HEK293T (cell line): ENCODE measurements around the gene BTBD10.

Experiments
- CTCF ChIA-PET: fragments of 350-600 bp; formaldehyde crosslinking; extraction: SDS; loops from one replicate; lab custom pipeline; 2021; ENCODE audit warnings: antibody characterized with exemption, inconsistent platforms; lab: Yijun Ruan, JAX
- POLR2A ChIA-PET: fragments of 350-600 bp; formaldehyde crosslinking; extraction: SDS; loops from one replicate; lab custom pipeline; 2020; ENCODE audit warnings: antibody characterized with exemption, inconsistent platforms; lab: Yijun Ruan, JAX
- DNase-seq: peaks from one replicate; pipeline ENCODE4 v3.0.0; 2012; ENCODE audit warnings: mixed read lengths; ENCODE audit errors: extremely low spot score
- ARNT ChIP-seq: fragments of 450-650 bp; IDR thresholded peaks from 2 replicates; pipeline ENCODE4 v1.6.1; 2017; ENCODE audit warnings: mild to moderate bottlenecking
- BHLHE40 ChIP-seq: fragments of 450-650 bp; IDR thresholded peaks from 2 replicates; pipeline ENCODE4 v1.6.1; 2016; ENCODE audit warnings: mild to moderate bottlenecking, moderate library complexity, borderline replicate concordance
- CTBP1 ChIP-seq: fragments of 450-650 bp; IDR thresholded peaks from 2 replicates; pipeline ENCODE4 v1.6.1; 2016; ENCODE audit warnings: borderline replicate concordance
- ELF4 ChIP-seq: fragments of 450-650 bp; IDR thresholded peaks from 2 replicates; pipeline ENCODE4 v1.6.1; 2017; ENCODE audit warnings: antibody characterized with exemption
- FOXA1 ChIP-seq: fragments of 450-650 bp; IDR thresholded peaks from 2 replicates; pipeline ENCODE4 v1.6.1; 2016; ENCODE audit warnings: mild to moderate bottlenecking
- FOXK2 ChIP-seq: fragments of 450-650 bp; IDR thresholded peaks from 2 replicates; pipeline ENCODE4 v1.6.1; 2016; ENCODE audit warnings: mild to moderate bottlenecking
- FOXM1 ChIP-seq: fragments of 450-650 bp; IDR thresholded peaks from 2 replicates; pipeline ENCODE4 v1.6.1; 2017; ENCODE audit warnings: mild to moderate bottlenecking, borderline replicate concordance
- HDGF ChIP-seq: fragments of 450-650 bp; IDR thresholded peaks from 2 replicates; pipeline ENCODE4 v1.6.1; 2017; ENCODE audit warnings: antibody characterized with exemption, borderline replicate concordance
- L3MBTL2 ChIP-seq: fragments of 450-650 bp; conservative IDR thresholded peaks from 2 replicates; pipeline ENCODE4 v1.6.1; 2016; ENCODE audit warnings: mild to moderate bottlenecking
- LEF1 ChIP-seq: fragments of 450-650 bp; IDR thresholded peaks from 2 replicates; pipeline ENCODE4 v1.6.1; 2017; ENCODE audit warnings: mild to moderate bottlenecking, borderline replicate concordance
- NFRKB ChIP-seq: fragments of 450-650 bp; IDR thresholded peaks from 2 replicates; pipeline ENCODE4 v1.6.1; 2016; ENCODE audit warnings: mild to moderate bottlenecking, moderate library complexity
- SP1 ChIP-seq: fragments of 450-650 bp; IDR thresholded peaks from 2 replicates; pipeline ENCODE4 v1.6.1; 2017
- SUZ12 ChIP-seq: fragments of 450-650 bp; IDR thresholded peaks from 2 replicates; pipeline ENCODE4 v1.6.1; 2016; ENCODE audit warnings: mild to moderate bottlenecking
- TARDBP ChIP-seq: fragments of 450-650 bp; IDR thresholded peaks from 2 replicates; pipeline ENCODE4 v1.6.1; 2016
- ZNF384 ChIP-seq: fragments of 450-650 bp; IDR thresholded peaks from 2 replicates; pipeline ENCODE4 v1.6.1; 2016
- TF ChIP-seq, protein P1 (sequence below): fragments of 450-650 bp; IDR thresholded peaks from 2 replicates; pipeline ENCODE4 v1.6.1; 2016

The BTBD10 gene

DNA sequence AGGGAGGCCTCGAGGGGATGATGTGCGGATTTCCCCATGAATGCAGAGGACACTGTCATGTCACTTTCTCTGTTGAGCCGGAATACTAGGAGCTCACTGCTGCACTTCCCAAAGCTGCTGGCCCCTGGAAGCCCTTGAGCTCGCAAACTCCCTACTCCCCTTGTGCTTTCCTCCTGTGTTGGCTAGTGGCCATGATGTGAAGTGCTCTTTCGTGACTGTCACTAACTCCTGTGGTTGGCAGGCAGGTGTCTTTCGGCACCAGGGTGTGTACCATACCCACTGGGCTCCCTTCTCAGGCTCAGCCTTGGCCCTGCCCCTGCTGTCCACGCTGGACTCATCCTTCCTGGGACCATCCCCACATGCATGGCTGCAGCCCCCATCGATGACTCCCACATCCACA lies 86.2 kb downstream of the BTBD10 start:
- TF ChIP-seq FOXA1: no peak
- TF ChIP-seq TARDBP: no peak
- TF ChIP-seq FOXK2: no peak
- no peak for TF ChIP-seq ELF4
- no peak for TF ChIP-seq LEF1
- no peak for TF ChIP-seq BHLHE40
- no peak for TF ChIP-seq CTBP1
- TF ChIP-seq NFRKB: no peak
- no peak for TF ChIP-seq ARNT
- TF ChIP-seq HDGF: no peak
- TF ChIP-seq, protein P1, sequence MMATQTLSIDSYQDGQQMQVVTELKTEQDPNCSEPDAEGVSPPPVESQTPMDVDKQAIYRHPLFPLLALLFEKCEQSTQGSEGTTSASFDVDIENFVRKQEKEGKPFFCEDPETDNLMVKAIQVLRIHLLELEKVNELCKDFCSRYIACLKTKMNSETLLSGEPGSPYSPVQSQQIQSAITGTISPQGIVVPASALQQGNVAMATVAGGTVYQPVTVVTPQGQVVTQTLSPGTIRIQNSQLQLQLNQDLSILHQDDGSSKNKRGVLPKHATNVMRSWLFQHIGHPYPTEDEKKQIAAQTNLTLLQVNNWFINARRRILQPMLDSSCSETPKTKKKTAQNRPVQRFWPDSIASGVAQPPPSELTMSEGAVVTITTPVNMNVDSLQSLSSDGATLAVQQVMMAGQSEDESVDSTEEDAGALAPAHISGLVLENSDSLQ: no peak
- TF ChIP-seq SP1: no peak
- TF ChIP-seq SUZ12: no peak
- no peak for TF ChIP-seq L3MBTL2
- TF ChIP-seq FOXM1: no peak
- TF ChIP-seq ZNF384: no peak
- no peak for DNase-seq
- ChIA-PET POLR2A (no interaction called here), CTCF (no interaction called here)

DNA sequence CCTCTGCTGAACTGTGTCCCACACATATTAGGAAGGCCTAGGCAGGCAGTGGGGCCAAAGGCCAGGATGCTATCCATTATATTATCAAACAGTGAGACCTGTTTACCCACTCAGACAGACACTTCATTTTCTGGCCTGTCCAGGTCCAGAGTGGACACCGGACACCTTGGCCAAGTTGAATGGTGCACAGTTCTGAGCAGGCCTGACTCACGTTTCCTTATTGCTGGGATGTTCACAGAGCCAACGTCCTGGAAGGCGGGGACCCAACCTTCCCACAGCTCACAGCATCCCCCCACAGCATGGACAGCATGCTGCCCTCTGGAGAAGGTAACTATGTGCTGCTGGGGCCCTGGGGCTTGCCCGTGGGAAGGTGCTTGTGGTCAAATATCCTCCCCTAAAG lies 86.6 kb downstream of the BTBD10 start:
- no peak for DNase-seq
- CTCF ChIA-PET: interaction anchor here (1.4 kb wide), 1 partner anchor 9 kb away, joined by 3 read pairs; no protein-coding TSS in a partner anchor
- TF ChIP-seq LEF1 (no peak), NFRKB (no peak), SP1 (no peak), ZNF384 (no peak), HDGF (no peak), BHLHE40 (no peak), SUZ12 (no peak), CTBP1 (no peak), FOXM1 (no peak), TARDBP (no peak), FOXK2 (no peak), FOXA1 (no peak), ARNT (no peak), L3MBTL2 (no peak)
- TF ChIP-seq, protein P1: no peak
- POLR2A ChIA-PET: no interaction called here

DNA sequence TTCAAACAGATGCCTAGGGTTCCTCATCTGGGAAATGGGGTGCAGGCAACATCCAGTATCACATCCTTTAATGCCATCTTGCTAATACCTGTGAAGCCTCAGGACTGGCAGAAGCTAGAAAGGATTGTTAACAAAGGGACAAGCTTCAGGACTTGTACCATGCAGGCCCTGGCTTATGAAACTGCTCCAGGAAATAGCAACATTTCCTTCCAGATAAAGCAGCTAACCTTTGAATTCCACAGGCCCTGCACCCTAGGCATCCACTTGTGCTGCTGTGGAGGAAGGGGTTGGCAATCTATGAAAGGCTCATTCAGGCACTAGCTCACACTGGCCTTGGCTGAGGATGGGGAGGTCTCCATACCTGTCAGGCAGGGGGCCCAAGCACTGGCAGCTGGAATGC lies 87.2 kb downstream of the BTBD10 start:
- CTCF ChIA-PET: interaction anchor here (1.4 kb wide), 1 partner anchor 10 kb away, joined by 3 read pairs; no protein-coding TSS in a partner anchor
- no peak for DNase-seq
- POLR2A ChIA-PET: no interaction called here
- TF ChIP-seq FOXK2 (no peak), ARNT (no peak), BHLHE40 (no peak), CTBP1 (no peak), L3MBTL2 (no peak), LEF1 (no peak), SP1 (no peak), SUZ12 (no peak), TARDBP (no peak), ZNF384 (no peak), HDGF (no peak), NFRKB (no peak), FOXM1 (no peak), ELF4 (no peak), FOXA1 (no peak)
- TF ChIP-seq, protein P1: no peak

DNA sequence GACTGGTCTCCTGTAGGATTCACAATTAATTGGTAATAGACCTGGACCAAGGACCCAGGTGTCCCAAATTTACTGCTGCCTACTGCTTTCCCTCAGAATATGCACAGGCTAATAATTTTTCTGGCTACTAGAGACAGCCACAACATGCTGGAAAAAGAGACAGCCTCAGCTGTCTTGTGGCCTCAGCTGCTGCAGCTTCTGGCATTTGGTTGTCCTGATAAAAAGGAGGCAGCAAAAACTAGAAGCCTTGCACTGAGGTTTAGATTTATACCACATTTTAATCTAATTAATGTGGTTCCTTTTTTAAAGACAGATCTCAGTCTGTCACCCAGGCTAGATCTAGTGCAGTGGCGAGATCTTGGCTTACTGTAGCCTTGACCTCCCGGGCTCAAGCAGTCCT lies 89.8 kb downstream of the BTBD10 start:
- ChIA-PET CTCF (no interaction called here), POLR2A (interaction anchor here (0.9 kb wide), 1 partner anchor 90 kb away, joined by 3 read pairs; the partner anchor contains the start of gene BTBD10)
- TF ChIP-seq, protein P1: no peak
- TF ChIP-seq BHLHE40: no peak
- TF ChIP-seq L3MBTL2: no peak
- TF ChIP-seq FOXM1: no peak
- TF ChIP-seq SP1: no peak
- TF ChIP-seq TARDBP: no peak
- no peak for TF ChIP-seq ARNT
- no peak for TF ChIP-seq FOXK2
- no peak for TF ChIP-seq HDGF
- no peak for TF ChIP-seq SUZ12
- no peak for TF ChIP-seq ELF4
- TF ChIP-seq NFRKB: no peak
- TF ChIP-seq LEF1: no peak
- TF ChIP-seq CTBP1: no peak
- TF ChIP-seq ZNF384: no peak
- TF ChIP-seq FOXA1: no peak
- DNase-seq: no peak

DNA sequence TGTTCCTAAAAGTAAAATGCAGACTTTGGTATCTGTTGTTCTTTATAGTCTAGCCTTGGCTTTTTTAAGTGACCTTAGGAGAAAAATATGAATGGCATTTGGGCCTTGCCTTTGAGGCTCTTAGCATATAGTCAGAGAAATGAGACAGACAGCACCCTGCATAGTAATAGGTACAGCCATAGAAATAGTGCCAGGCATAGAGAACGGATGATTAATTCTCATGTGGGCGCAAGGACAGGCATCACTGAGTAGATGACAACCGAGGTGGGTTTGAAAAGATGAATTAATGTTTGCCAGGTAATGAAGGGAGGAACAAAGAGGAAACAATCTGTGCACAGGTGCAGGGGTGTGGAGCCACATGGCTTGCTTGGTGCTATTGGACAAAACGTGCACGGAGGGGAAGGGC lies 95.0 kb downstream of the BTBD10 start:
- ChIA-PET CTCF (interaction anchor here (0.5 to 0.7 kb wide), 2 partner anchors 13 to 19 kb away, joined by 3 read pairs; no protein-coding TSS in a partner anchor), POLR2A (no interaction called here)
- DNase-seq: no peak
- no peak for TF ChIP-seq FOXM1
- TF ChIP-seq SP1: no peak

DNA sequence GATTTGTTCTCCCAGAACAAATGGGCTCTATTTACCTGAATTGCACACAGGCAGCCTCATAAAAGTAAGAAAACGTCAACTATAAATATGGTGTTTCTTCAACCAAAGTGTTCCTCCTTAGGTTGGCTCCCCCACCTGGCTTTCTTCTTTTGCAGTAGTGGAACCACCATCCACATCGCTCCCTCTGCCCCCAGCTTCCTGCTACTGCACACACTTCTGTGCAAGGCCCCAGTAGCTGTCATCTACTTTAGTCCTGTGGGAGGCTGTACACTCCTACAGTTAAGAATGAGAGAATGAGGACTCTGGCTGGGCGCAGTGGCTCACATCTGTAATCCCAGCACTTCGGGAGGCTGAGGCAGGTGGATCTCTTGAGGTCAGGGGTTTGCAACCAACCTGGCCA lies 95.9 kb downstream of the BTBD10 start:
- no peak for TF ChIP-seq ZNF384
- TF ChIP-seq FOXM1: no peak
- no peak for TF ChIP-seq L3MBTL2
- no peak for TF ChIP-seq HDGF
- TF ChIP-seq SP1: no peak
- TF ChIP-seq CTBP1: no peak
- TF ChIP-seq BHLHE40: no peak
- no peak for TF ChIP-seq FOXK2
- no peak for TF ChIP-seq NFRKB
- TF ChIP-seq TARDBP: no peak
- TF ChIP-seq FOXA1: no peak
- no peak for TF ChIP-seq ARNT
- POLR2A ChIA-PET: no interaction called here

More for the DNA sequence above, 95.9 kb downstream of the BTBD10 start:
- DNase-seq: no peak
- CTCF ChIA-PET: no interaction called here
